NCI-H1436 (cell line): ENCODE data around the gene NPHP4.
A peak's percentile ranks its signal among the peaks of the same experiment; 100 is the strongest.

ENCODE experiments used
- DNase-seq: peaks from one replicate; lab custom pipeline; 2025; lab: John Stamatoyannopoulos, UW

Gene NPHP4

GRCh38 chr1:6003568-6004411, 11.6 kb upstream of the NPHP4 start:
- DNase-seq = peak; percentile 77

DNA sequence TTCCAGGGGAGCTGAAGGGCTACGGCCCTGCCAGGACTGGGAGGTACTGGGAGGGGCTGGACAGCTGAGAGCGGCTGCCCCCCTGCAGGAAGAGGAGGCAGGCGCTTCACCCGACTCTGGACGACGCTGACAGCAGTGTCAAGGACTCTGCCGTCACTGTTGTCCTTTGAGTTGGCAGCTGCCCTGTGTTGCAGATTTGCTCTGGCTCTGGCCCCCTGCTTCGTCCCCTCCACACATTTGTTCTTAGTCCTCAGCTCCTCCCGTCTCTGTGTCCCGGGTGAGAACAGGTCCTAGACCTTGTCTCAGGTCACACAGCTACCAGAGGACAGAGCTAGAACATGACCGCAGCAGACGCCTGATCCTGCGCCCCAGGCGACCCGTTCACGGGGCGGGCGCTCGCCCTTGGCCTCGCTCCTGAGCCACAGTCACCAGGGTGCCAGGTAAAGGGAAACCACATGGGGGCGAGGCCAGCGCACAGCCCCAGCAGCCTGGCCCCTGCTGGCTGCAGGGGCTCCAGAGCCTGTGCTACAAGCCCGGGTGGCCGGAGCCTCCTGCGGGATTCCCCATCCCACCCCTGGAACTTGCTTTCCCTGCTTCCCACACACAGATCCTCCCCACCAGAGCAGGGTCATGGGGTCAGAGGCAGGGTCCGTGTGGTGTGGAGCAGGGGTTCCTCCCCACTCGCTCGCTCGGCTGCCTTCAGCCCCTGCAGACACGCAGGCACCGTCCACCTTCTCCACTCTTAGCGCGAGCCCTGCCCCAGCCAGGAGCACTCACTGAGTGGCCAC, 10.7 kb upstream of the NPHP4 start:
- DNase-seq = no peak

DNA sequence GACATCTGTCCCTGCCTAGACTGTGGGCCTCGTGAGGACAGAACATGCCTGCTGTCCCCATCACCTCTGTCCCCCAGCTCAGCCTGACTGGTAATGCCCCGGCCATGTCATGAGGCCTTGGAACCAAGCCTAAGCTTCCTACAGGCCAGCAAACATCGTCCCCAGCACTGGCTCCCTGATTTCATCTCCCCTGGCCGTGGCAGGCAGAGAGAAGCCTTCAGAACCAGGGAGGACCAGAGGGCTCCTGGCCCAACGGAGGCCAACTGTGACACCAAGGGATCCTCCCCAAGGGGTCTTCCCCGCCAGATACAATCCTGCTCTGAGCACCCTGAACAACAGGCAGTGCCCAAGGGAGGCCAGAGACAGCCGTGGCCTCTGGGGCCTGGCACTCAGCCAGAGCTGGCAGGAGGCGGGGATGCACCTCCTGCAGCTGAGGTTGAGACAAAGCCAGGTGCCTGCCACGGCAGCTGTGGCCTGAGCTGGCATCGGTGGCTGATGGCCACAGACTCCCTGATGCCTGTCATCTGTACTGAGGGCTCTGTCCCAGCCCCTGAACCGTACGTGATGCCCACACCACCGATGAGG, 9.9 kb upstream of the NPHP4 start:
- DNase-seq = peak; percentile 61

- DNase-seq = no peak
These were observed 8.4 kb upstream of the NPHP4 start for GRCh38 chr1:6000444-6001288.

DNA sequence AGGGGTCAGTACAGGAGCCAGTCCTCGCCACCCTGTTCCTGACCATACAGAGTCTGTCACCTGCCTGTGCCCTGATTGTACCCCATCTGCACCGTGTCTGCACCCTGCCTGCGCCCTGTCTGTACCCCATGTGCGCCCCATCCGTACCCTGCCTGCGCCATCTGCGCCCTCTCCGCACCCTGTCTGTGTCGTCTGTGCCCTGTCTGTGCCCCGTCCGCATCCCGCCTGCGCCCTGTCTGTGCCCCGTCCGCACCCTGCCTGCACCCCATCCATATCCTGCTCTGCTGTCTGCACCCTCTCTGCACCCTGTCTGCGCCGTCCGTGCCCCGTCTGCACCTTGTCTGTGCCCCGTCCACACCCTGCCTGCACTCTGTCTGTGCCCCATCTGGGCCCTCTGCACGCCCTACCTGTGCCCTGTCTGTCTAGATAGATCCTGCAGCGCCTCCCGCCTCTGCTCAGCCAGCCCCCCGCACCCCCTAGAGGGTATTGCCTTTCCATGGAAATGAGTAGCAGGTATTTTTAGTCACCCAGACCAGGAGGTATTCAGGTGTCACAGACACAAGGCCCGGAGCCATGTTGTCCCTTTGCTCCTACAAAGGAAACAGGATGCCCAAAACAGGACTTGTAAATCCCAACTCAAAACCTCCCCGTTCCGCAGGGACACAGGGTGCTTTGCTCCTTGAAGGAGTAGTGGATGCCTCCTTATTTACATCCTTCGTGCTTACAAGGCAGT, 7.7 kb upstream of the NPHP4 start:
- no peak for DNase-seq

DNA sequence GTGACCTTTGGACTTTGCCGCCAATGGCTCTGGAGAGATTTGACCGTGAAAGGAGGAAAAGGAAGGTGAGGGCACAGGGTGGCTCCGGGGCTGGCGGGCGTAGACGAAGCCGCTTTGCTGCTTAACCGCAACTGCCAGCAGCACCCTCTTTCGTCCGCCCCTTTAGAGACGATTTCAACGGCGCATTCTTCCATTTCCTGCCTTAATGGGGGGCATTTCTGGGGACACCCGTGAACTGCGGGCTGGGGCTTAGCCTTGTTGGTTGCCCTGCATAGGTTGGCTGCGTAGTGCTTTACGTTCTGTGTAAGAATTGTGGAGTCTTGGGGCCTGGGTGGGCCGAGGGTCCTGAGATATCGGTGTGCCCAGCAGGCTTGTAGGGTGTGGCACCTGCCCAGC, 6.7 kb upstream of the NPHP4 start:
- no peak for DNase-seq

- no peak for DNase-seq
These were observed 6.1 kb upstream of the NPHP4 start for GRCh38 chr1:5998051-5998905.

DNA sequence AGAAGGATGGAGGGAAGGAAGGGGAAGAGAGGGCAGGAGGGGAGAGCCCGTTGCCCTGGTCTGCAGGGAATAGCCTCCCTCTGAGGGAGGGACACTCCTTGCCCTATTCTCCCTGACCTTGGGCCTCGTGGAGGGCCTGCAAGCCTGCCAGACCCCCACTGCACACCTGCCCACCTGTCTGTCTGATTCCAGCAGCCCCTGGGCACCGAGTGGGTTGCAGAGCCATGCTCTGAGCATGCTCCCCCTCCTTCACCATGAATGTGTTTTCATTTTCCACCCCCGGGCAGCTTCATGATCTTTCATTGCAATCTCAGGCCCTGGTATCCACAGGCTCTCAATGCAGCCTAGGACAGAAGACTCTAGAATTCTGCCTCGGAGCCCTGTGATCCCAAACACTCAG, 5.1 kb upstream of the NPHP4 start:
- no peak for DNase-seq

DNA sequence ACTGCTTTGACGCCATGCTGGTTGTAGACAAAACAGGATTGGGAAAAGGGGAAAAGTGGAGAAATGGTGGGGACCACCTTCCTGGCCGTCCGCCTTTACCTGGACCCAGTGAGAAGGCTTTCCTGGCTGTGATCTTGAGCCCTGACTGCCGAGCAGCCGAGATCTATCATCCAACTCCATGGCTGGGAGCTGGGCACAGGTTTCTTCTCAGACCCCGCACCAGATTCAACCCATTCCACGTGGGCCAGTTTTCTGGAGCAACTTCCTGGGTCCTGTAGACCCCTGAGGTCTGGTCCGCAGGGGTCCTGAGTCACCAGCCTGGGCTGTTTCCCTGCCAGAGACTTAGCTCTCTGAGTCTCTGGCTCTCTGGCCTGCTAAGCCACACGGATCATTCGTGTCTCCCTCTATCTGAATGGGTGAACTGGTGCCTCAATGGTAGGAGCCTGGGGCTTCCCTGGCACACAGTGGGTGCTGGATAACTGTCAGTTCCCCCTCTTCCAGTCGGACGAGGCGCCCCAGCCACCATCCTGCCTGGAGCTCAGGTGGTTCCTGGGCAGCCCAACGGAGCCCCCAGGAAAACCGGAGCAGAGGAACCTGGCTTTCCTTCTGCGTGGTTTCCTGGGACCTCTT, 4.5 kb upstream of the NPHP4 start:
- no peak for DNase-seq

DNA sequence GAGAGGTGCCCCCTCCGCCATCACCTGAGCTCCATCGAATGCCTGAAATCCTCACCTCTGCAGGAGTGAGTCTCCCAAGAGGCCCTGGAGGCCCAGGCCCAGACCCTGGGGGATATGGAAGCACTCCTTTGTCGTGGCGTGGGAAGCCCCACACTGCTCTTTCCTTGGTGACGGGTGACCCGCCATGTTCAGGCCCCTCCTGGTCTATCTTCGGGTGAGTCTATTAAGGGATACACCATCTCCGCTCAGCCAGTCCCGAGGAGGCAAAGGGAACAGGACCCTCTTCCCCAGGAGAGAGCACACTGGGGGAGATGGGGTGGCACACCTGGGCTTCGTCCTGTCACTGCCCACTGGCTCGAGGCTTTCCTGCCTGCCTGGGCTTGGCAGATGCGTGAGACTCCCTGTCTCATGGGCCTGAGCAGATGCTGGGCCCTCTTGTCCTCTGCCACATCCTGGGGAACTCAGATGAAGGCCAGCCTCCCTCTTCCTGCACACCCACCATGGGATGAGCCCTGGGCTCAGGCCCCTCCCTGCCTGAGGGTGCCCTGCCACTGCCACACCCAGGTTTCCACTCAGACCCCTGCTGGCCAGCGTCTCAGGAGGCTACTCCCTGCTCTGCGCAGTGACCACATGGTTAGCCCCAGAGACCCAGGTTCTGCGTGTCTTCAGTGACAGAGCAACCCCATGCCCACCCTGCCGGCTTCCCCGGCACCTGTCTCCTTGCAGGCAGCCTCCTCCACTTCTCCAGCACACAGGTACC, 3.8 kb upstream of the NPHP4 start:
- no peak for DNase-seq

GRCh38 chr1:5994713-5995621, 2.7 kb upstream of the NPHP4 start:
- DNase-seq = no peak

GRCh38 chr1:5993556-5994491, 1.6 kb upstream of the NPHP4 start:
- no peak for DNase-seq

GRCh38 chr1:5992814-5993555, 760 bp upstream of the NPHP4 start:
- no peak for DNase-seq

DNA sequence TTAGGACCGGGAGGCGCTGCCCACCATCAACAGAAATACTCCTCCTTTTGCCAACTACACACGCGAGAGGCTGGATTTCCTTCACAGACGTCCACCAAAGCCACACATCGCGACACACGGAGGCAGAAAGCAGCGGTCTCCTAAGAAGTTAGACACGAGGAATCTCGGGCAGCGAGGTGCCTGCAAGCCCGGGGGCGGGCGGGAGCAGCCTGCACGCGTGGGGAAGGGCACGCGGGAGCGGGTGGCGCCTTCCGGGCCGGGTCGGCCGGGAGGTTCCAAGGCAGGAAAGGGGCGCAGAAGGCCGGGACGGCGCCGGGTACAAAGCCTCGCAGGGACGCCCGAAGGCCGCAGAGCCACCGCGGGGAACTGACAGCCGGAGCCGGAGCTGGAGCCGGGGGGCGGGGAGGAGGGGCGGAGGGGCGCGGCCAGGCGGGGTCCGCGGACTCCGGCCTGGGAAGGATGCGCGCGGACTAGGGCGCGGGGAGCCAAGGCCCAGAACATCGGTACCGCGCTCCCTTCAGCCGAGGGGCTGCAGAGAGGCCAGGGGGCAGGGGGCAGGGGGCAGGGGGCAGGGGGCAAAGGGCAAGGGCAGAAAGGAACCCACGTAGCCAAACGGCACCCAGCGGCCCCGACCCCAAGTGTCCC, 722 bp downstream of the NPHP4 start:
- no peak for DNase-seq

GRCh38 chr1:5990913-5991312, 1.3 kb downstream of the NPHP4 start:
- no peak for DNase-seq
